Adipocyte (in vitro differentiated cells): ENCODE data around the gene C14orf180.

Source experiments
- DNase-seq: peaks from one replicate; pipeline ENCODE4 v3.0.0-alpha.2; 2015; ENCODE audit warnings: low read depth
- H3K27me3 ChIP-seq: replicated peaks from 2 replicates; pipeline ENCODE4 v1.7.0; 2013; ENCODE audit warnings: mild to moderate bottlenecking, low read length, moderate library complexity; ENCODE audit not compliant: control insufficient read depth, insufficient read depth
- H3K36me3 ChIP-seq: 2 replicates; pipeline ENCODE4 v1.7.0; 2013; ENCODE audit warnings: low read length, mild to moderate bottlenecking, moderate library complexity; ENCODE audit not compliant: control insufficient read depth, insufficient read depth, severe bottlenecking
- H3K4me1 ChIP-seq: 2 replicates; pipeline ENCODE4 v1.7.0; 2013; ENCODE audit warnings: mild to moderate bottlenecking, low read length, moderate library complexity; ENCODE audit not compliant: control insufficient read depth, insufficient read depth
- H3K4me3 ChIP-seq: 2 replicates; pipeline ENCODE4 v1.7.0; 2013; ENCODE audit warnings: mild to moderate bottlenecking, low read length, moderate library complexity
- H3K9ac ChIP-seq: 2 replicates; pipeline ENCODE4 v1.7.0; 2013; ENCODE audit warnings: mild to moderate bottlenecking, low read length, moderate library complexity
- H3K9me3 ChIP-seq: 2 replicates; pipeline ENCODE4 v1.7.0; 2013; ENCODE audit warnings: mild to moderate bottlenecking, low read length, moderate library complexity; ENCODE audit not compliant: control insufficient read depth

The C14orf180 gene

DNA sequence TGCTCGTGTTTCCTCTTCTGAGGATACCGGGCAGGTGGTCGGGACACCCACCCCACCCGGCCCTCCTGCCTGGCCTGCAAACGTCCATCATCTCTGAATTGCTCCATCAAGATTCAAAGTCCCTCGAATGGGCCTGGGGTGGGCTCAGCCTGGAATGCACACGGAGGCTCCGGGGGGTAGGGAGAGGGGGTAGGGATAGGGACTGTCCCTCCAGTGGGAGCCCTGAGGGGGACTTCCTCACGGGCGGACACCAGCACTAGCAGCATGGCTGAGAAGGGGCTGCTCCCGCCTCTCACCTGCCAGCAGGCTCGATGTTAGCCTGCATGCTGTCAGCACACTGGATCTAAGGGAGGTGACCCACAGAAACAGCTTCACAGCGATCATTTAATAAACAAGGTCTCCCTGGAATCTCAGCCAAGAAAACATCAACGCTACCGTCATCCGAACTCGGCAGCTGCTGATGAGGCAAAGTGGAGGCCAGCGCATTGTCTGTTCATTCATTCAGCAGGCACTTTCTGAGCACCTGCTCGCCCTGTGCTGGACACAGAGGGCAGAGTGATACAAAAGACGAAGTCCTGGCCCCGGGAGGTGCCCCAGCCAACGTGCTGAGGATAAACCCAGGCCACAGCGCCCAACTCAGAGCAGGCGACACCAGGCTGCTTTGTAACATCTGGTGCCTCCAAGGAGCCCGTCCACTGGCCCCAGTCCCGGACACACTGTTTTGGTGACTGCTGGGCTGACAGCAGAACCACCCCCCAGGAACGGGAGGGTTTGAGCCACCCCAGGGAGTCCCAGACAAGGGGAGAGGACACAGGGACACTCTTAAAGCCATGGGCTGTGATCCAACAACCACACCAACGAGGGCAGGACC is 18.7 kb downstream of the C14orf180 start:
- Histone ChIP-seq H3K4me3 (no peak overlapping the region), H3K4me1 (peaks cover 10% of the 10 kb centered on the region), H3K27me3 (peaks cover 61% of the 10 kb centered on the region), H3K9ac (no peak overlapping the region), H3K36me3 (no peaks in the 10 kb centered on the region), H3K9me3 (no peaks in the 10 kb centered on the region)
- no peak for DNase-seq

DNA sequence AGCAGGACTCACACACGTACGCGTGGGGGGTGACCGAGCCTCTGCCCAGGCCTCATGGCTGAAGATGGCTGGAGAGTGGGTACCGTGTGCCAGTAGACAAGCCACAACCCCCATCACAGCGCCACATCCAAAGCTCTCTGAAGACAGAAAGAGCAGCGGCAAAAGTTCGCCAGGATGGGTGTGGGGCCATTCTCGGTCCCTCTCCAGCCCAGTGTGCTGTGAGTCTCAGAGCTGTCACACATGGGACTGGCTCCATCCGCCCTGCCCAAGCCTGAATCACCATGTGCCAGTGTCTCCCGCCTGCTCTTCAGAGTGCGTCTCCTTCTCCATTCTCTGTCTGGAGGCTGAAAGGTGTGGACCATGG is 19.3 kb downstream of the C14orf180 start:
- Histone ChIP-seq H3K4me3 (no peak overlapping the region), H3K36me3 (no peaks in the 10 kb centered on the region), H3K9ac (no peak overlapping the region), H3K27me3 (peaks cover 64% of the 10 kb centered on the region), H3K9me3 (no peaks in the 10 kb centered on the region), H3K4me1 (peaks cover 5% of the 10 kb centered on the region)
- no peak for DNase-seq

DNA sequence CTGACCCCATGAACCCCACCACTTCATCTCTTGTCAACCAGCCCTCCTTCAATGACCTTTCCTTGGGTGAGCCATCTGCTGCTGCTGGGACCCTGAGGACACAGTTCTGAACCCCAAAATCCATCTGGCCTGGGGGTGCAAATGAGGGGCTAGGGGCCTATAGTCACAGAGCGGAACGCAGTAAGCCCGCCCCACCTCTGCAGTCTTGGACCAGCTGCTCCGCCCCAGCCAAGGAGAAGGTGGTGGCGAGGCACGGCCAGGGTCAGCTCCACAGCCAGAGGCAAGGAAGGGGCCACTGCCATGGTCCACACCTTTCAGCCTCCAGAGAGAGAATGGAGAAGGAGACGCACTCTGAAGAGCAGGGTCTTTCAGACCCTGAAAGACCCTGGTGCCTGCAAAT is 19.9 kb downstream of the C14orf180 start:
- Histone ChIP-seq H3K36me3 (no peaks in the 10 kb centered on the region), H3K9ac (no peak overlapping the region), H3K4me3 (no peak overlapping the region), H3K9me3 (no peaks in the 10 kb centered on the region), H3K27me3 (peaks cover 65% of the 10 kb centered on the region), H3K4me1 (no peaks in the 10 kb centered on the region)
- no peak for DNase-seq

DNA sequence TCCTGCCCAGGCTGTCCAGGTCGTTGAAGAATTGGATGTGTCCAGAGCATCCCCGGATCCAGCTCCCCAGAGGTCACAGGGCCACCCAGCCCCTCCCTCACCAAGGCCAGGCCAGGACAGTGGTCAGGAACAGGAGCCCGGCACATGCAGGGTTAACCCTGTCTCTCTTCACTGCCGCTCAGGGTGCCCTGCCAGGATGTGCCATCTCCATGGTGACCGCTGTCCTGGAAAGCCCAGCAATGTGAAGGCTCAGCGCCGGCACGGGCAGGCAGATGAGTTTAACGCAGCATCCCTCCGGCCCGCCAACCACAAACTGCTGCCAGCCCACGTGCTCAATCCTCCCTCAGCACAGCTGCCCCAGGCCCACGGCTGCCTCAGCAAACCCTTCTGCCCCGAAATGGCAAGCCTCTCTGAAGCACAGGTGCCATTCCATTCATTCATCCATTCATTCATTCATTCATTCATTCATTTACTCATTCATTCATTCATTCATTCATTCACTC is 20.6 kb downstream of the C14orf180 start:
- DNase-seq = no peak
- Histone ChIP-seq H3K4me1 (no peaks in the 10 kb centered on the region), H3K27me3 (peaks cover 69% of the 10 kb centered on the region), H3K9me3 (no peaks in the 10 kb centered on the region), H3K9ac (no peak overlapping the region), H3K4me3 (no peak overlapping the region), H3K36me3 (no peaks in the 10 kb centered on the region)

DNA sequence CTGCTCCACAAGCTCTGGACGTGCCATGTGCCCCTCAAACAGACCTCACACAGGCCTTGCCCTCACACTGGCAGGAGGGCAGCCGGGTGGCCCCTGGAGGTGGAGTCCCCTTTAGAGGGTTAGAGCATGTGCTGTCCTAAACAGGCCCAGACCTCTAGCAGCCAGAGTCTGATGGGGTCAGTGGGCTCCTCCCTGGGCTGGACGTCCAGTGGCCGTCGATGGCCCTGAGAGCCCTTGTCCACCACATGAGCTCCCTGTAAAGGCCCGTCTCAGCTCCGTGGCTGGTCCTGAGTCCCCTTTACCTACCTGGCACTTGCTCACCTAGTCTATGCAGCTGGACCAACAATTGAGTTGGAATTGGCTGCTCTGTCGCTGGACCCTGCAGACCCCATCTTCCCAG is 21.2 kb downstream of the C14orf180 start:
- no peak for DNase-seq
- Histone ChIP-seq H3K27me3 (peaks cover 71% of the 10 kb centered on the region), H3K9ac (no peak overlapping the region), H3K9me3 (no peaks in the 10 kb centered on the region), H3K4me1 (no peaks in the 10 kb centered on the region), H3K4me3 (no peak overlapping the region), H3K36me3 (no peaks in the 10 kb centered on the region)

DNA sequence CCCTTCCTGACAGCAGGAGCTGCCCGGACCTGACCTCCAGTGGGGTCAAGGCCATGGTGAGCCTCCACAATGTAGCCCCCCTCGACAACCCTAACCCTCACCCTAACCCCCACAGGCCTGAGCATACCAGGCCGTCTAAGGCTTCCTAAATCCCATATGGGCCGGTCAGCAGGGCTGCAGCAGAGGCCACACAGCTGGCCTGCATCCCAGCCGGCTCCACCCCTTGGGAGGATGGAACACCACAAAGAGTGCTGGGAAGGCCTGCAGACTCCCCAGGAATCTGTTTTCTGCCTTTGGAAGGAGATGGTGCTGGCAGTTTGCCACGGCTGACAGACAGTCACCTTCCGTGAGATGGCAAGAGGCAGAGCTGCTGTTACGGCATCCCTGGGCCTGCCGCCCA is 22.2 kb downstream of the C14orf180 start:
- no peaks in the 10 kb centered on the region for H3K9me3 ChIP-seq
- DNase-seq = no peak

DNA sequence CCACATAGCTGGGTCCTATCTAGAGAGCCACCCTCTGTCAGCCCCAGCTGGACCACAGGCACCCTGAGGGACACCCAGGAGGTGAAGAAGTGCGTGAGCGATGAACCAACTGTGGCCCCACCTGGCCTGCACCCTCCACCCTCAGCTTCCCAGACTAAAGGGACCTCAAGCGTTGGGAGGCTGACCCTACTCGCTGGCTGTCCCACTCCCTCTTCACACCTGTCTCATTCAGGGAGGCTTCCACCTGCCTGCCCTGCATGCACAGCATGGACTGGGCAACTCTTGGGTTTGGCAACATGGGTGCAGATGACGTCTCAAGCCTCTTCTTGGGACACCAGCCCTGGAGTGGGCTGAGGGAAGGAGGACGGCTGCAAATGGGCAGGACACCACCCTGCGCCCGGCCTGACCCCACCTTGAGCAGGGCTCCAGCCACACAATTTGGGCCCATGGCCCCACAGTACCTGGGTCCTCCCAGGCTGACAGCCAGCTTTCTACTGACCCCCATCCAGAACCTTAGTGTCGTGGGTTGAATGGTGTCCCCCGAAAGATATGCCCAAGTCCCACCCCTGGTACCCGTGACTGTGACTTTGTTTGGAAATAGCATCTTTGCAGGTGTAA is 22.9 kb downstream of the C14orf180 start:
- Histone ChIP-seq H3K4me3 (no peak overlapping the region), H3K9ac (no peak overlapping the region), H3K4me1 (no peaks in the 10 kb centered on the region), H3K9me3 (no peaks in the 10 kb centered on the region), H3K36me3 (no peaks in the 10 kb centered on the region), H3K27me3 (peaks cover 64% of the 10 kb centered on the region)
- DNase-seq = no peak

More for the DNA sequence above, 22.2 kb downstream of the C14orf180 start:
- Histone ChIP-seq H3K4me3 (no peak overlapping the region), H3K4me1 (no peaks in the 10 kb centered on the region), H3K36me3 (no peaks in the 10 kb centered on the region), H3K27me3 (peaks cover 66% of the 10 kb centered on the region), H3K9ac (no peak overlapping the region)

DNA sequence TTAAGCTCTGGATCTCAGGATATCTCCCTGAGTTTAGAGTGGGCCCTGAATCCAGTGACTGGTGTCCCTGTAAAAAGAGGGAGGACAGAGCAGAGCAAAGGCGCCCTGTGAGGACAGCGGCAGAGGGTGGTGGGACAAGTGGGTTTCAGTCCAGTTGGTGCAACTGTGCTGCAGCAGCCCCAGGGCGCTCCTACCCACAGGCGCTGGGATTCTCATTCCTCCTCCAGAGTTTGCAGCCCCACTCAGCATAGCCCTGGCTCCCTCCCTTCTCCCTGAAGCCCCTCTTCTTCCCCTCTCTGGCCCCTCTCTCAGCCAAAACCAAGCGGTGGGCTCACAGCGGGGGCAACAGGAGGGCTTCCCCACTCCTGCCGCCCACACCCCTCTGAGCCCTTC is 23.4 kb downstream of the C14orf180 start:
- peaks cover 59% of the 10 kb centered on the region for H3K27me3 ChIP-seq
- no peak overlapping the region for H3K9ac ChIP-seq
- no peaks in the 10 kb centered on the region for H3K36me3 ChIP-seq
- H3K4me1 ChIP-seq = no peaks in the 10 kb centered on the region
- no peak overlapping the region for H3K4me3 ChIP-seq
- no peak for DNase-seq
- no peaks in the 10 kb centered on the region for H3K9me3 ChIP-seq

DNA sequence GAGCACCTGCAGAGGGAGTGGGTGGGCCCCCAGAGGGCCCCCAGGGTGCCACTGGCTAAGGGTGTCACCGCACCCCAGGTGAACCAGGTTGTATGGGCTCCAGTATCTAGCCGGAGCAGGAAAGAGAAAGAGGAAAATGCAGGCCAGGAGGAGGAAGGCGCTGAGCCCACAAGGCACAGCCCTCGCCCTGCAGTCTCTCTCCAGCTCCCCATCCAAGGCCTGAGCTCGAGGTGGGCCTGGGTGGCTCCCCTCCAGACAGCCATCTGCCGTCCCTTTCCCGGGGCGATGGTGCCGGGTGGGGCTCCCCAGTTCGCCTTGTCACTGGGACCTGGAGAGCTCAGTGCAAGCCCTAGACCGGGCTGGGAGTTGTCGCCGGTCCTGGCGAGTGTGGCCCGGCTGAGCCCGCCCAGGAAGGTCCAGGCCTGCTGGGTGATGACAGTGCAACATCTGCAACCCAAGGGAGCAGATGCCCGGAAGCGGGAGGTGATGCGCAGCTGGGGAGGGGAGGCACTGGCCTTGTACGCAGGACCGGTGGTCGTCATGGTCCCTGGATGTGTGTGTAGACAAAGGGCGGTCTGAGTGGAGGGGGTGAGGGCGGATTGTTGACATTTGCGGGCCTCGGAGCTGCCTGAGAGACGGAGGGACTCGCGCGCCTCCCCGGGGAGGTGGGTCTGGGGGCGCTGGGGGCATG is 24.3 kb downstream of the C14orf180 start:
- H3K4me3 ChIP-seq = no peak overlapping the region
- no peaks in the 10 kb centered on the region for H3K9me3 ChIP-seq
- H3K36me3 ChIP-seq = no peaks in the 10 kb centered on the region
- no peaks in the 10 kb centered on the region for H3K4me1 ChIP-seq
- H3K9ac ChIP-seq = no peak overlapping the region
- peaks cover 60% of the 10 kb centered on the region for H3K27me3 ChIP-seq
- DNase-seq = no peak

DNA sequence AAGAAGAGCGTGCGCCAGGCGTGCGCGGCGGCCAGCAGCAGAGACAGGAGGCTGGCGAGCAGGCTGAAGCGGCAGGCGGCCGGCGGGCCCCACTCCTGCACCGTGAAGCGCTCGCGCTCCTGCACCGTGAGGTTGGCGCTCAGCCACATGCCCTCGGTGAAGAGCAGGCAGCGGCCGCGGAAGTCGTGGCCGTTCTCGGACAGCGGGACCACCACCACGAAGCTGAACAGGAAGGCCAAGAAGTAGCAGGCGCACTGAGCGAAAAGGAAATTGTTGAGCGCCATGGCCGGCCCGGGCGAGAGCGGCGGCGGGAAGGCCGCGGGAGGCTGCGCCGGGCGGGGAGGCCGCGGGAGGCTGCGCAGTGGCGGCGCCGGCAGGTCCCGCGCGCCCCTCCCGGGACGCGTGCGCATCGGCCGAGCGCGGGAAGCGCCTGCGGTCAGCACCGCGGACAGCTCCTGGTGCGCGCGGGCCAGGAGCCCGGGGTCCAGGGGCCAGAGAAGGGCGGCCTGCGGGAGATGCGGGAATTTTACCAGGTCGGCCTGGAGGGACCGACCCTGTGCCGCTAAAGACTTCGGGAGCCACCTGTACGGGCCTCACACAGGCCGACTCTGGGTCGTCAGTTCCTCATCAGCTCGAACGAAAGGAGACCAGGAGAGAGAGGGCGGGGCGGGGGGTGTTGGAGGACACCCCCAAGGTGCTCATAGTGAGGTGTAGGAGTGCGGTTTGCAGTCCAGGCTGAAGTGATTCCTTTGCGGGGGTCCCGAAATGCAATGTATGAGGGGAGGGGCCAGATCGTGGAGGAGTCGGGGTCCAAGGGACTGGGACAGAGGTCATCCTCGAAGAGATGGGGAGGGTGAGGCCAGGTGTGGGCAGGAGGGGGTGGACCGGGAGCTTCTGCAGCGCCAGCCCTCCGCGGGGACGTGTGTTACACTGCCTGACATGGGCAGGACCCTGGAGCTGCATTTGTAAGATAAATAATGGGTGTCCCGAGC is 25.2 kb downstream of the C14orf180 start, which contains the start of gene TMEM179:
TMEM179 (minus strand) TSS at position 315 of the 992 bp plus-strand sequence; CDS start at position 284, 31 bp downstream.
- Histone ChIP-seq H3K4me1 (no peaks in the 10 kb centered on the region), H3K9ac (no peak within 1 kb of the TSS), H3K36me3 (no peaks in the 10 kb centered on the region), H3K27me3 (peaks cover 60% of the 10 kb centered on the region), H3K9me3 (no peaks in the 10 kb centered on the region), H3K4me3 (no peak within 1 kb of the TSS)
- peak; percentile 39 for DNase-seq
